Measurements from ENCODE around the gene F12.

GRCh38 chr5:177365845-177366527 lies 43.4 kb downstream of the F12 start:
- TF ChIP-seq MAX (CRISPR knock-in tag; IDR thresholded peaks at IDR 0.05) (no peak), AFF4 (CRISPR knock-in tag; IDR thresholded peaks at IDR 0.05; ENCODE audit: borderline replicate concordance) (no peak), ESRRA (CRISPR knock-in tag; IDR thresholded peaks at IDR 0.05; ENCODE audit: borderline replicate concordance) (no peak), ATF3 (CRISPR knock-in tag; conservative IDR thresholded peaks at IDR 0.05) (no peak), CTCF (IDR thresholded peaks at IDR 0.05) (no peak)

All from WTC11 (cell line).